ENCODE data around the gene ANTXR2. TPM values are rescaled to one million over a fixed set of nuclear protein-coding genes. Genes with fewer than 3 reads are reported as not detected.

The ANTXR2 gene
- total and polyA plus RNA-seq, 2 of the 8 experiments (the other 6 are each of a cell fraction or from before 2014, with no cell fraction given) = 1.1 to 7.5 TPM

DNA sequence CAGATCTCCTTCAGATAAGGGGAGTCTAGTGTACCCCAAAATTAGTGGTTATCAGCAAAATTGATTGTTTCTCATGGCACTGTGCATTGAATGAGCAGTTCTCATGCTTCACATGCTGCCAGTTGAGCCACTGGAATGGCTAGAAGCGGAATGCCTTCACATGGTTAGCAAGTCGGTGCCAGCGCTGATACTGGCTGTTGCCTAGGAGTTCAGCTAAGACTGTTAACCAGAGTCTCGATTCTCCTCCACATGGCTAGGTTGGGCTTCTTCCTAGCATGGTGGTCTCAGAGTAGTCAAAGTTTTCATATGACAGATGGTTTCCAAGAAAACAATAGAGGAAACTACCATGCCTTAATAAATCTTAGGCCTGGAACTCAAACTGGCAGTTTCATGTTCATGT is 12.2 kb downstream of the ANTXR2 start:
- H3K18ac ChIP-seq (ENCODE audit: extremely low read depth, low read length) = no peak overlapping the region
- DNase-seq (ENCODE audit: low read depth in 1 of 2, low spot score in 2 of 2) (no peak), FAIRE-seq (no peak)
- WGBS, 2 experiments (ENCODE audit: extremely low coverage in 1 of 2, insufficient coverage in 1 of 2, insufficient read length in 1 of 2, insufficient replicate concordance in 2 of 2, low coverage in 1 of 2, low lambda C conversion rate in 2 of 2, missing lambda C conversion rate in 1 of 2) = 91% methylated on average over 4 of the region's 4 CpGs; no CpG with 5 or more reads in 1 of the 2 experiments
- no peak overlapping the region for H2BK15ac ChIP-seq (ENCODE audit: low read length)
- H4K8ac ChIP-seq (ENCODE audit: extremely low read depth, insufficient read depth, low read length) = no peak overlapping the region
- H3K4me1 ChIP-seq (replicated peaks in 1 of 4; ENCODE audit: control insufficient read depth in 3 of 4, insufficient read depth in 4 of 4, low read length in 3 of 4) = no peaks in the 10 kb centered on the region
- H2BK5ac ChIP-seq (ENCODE audit: low read depth, low read length) = no peak overlapping the region
- no peak overlapping the region for H3K23ac ChIP-seq (ENCODE audit: insufficient read length)
- no peaks in the 10 kb centered on the region for H3K79me1 ChIP-seq (ENCODE audit: low read depth, low read length)
- H3K9ac ChIP-seq (replicated peaks in 1 of 4; ENCODE audit: extremely low read depth in 1 of 4, low read depth in 3 of 4, low read length in 3 of 4) = no peak overlapping the region
- H3K27me3 ChIP-seq (replicated peaks in 1 of 4; ENCODE audit: control insufficient read depth in 3 of 4, extremely low read depth in 1 of 4, insufficient read depth in 3 of 4, low read length in 3 of 4) = no peaks in the 10 kb centered on the region
- H3K27ac ChIP-seq (ENCODE audit: low read depth, low read length) = no peak overlapping the region
- no peak overlapping the region for H4K91ac ChIP-seq (replicated peaks; ENCODE audit: insufficient read length, low read length)
- H2AFZ ChIP-seq (ENCODE audit: low read length) = no peak overlapping the region
- no peak overlapping the region for H2AK5ac ChIP-seq (ENCODE audit: low read depth, low read length)
- H3K4me3 ChIP-seq (ENCODE audit: extremely low read depth in 1 of 4, insufficient read depth in 2 of 4, low read depth in 3 of 4, low read length in 4 of 4) = no peak overlapping the region
- H2BK12ac ChIP-seq (ENCODE audit: low read depth, low read length) = no peak overlapping the region
- no peak overlapping the region for H3K14ac ChIP-seq (ENCODE audit: insufficient read length)
- H4K5ac ChIP-seq (ENCODE audit: insufficient read length, low read depth, low read length) = no peak overlapping the region
- H3K4ac ChIP-seq (replicated peaks; ENCODE audit: insufficient read length, low read depth, low read length) = no peak overlapping the region
- H3K79me2 ChIP-seq (ENCODE audit: control insufficient read depth in 1 of 2, insufficient read depth in 2 of 2, low read length in 2 of 2) = no peaks in the 10 kb centered on the region
- H2BK20ac ChIP-seq (ENCODE audit: low read length) = no peak overlapping the region
- H3K36me3 ChIP-seq (ENCODE audit: control insufficient read depth in 2 of 4, insufficient read depth in 4 of 4, low read length in 3 of 4) = no peaks in the 10 kb centered on the region
- no peak overlapping the region for H2BK120ac ChIP-seq (replicated peaks; ENCODE audit: low read depth, low read length)
- H3K4me2 ChIP-seq (ENCODE audit: insufficient read depth in 1 of 2, low read depth in 2 of 2, low read length in 2 of 2) = no peak overlapping the region
- ChIA-PET POLR2A (ENCODE audit: partially characterized antibody) (no interaction called here), CTCF (ENCODE audit: partially characterized antibody) (interaction anchor here (1.4 kb wide), 1 partner anchor 141 kb away, joined by 4 read pairs; no protein-coding TSS in a partner anchor)
- no peaks in the 10 kb centered on the region for H3K23me2 ChIP-seq (ENCODE audit: low read depth, low read length)
- no peak overlapping the region for H3K56ac ChIP-seq (replicated peaks; ENCODE audit: insufficient read length, low read depth, low read length)
- H4K20me1 ChIP-seq (replicated peaks in 1 of 2; ENCODE audit: control insufficient read depth in 1 of 2, insufficient read depth in 2 of 2, low read length in 2 of 2) = no peaks in the 10 kb centered on the region
- H3K9me3 ChIP-seq (ENCODE audit: insufficient read depth in 2 of 2, low read depth in 1 of 2, low read length in 1 of 2) = no peaks in the 10 kb centered on the region
- TF ChIP-seq BCL11A (IDR thresholded peaks at IDR 0.05; ENCODE audit: low read depth in 2 of 2, low read length in 2 of 2) (no peak), SIRT6 (IDR thresholded peaks at IDR 0.05; ENCODE audit: low read length) (no peak), RNF2 (IDR thresholded peaks at IDR 0.05; ENCODE audit: borderline replicate concordance, low read depth, low read length, missing control alignments, poor library complexity, severe bottlenecking) (no peak), MAX (IDR thresholded peaks at IDR 0.05) (no peak), TEAD4 (IDR thresholded peaks at IDR 0.05; ENCODE audit: low read depth, low read length) (no peak), CBX5 (IDR thresholded peaks at IDR 0.05; ENCODE audit: low read depth, low read length) (no peak), BRCA1 (IDR thresholded peaks at IDR 0.05; ENCODE audit: low read depth, low read length) (no peak), GTF2F1 (IDR thresholded peaks at IDR 0.05; ENCODE audit: borderline replicate concordance, low read depth, low read length) (no peak), ATF3 (IDR thresholded peaks at IDR 0.05; ENCODE audit: insufficient read depth, low read depth, low read length) (no peak), KDM1A (IDR thresholded peaks at IDR 0.05; ENCODE audit: borderline replicate concordance, low read length) (no peak), EGR1 (IDR thresholded peaks at IDR 0.05; ENCODE audit: borderline replicate concordance, low read depth, low read length) (no peak), EP300 (IDR thresholded peaks at IDR 0.05; ENCODE audit: borderline replicate concordance in 1 of 2, low read depth in 2 of 2, low read length in 2 of 2) (no peak), TCF12 (IDR thresholded peaks at IDR 0.05; ENCODE audit: low read depth, low read length) (no peak)

Data from H1 (cell line).